Measurements from ENCODE around the gene TSPAN1.

- TF ChIP-seq CTCF (IDR thresholded peaks at IDR 0.05) (no peak), POLR2AphosphoS5 (IDR thresholded peaks at IDR 0.05) (no peak), POLR2A (IDR thresholded peaks at IDR 0.05; ENCODE audit: low read depth) (no peak)
Measured at GRCh38 chr1:46188295-46189030, 13.6 kb downstream of the TSPAN1 start.
